Measurements from ENCODE around the gene TTC28.

- no peak for TF ChIP-seq EP300 (IDR thresholded peaks at IDR 0.05; ENCODE audit: borderline replicate concordance)
- no peak for TF ChIP-seq TAF1 (IDR thresholded peaks at IDR 0.05; ENCODE audit: low read depth)
- no peak for TF ChIP-seq MAX (IDR thresholded peaks at IDR 0.05)
- TF ChIP-seq CREB1 (IDR thresholded peaks at IDR 0.05; ENCODE audit: low read depth) = no peak
- TF ChIP-seq NFIC (IDR thresholded peaks at IDR 0.05) = no peak
- no peak for TF ChIP-seq FOXM1 (IDR thresholded peaks at IDR 0.05; ENCODE audit: borderline replicate concordance, low read depth)
- no peak for TF ChIP-seq RAD21 (IDR thresholded peaks at IDR 0.05; ENCODE audit: low read depth)
- no peak for TF ChIP-seq TCF12 (IDR thresholded peaks at IDR 0.05; ENCODE audit: low read depth)
- no peak for TF ChIP-seq YY1 (IDR thresholded peaks at IDR 0.05; ENCODE audit: low read depth)
- TF ChIP-seq EGR1 (IDR thresholded peaks at IDR 0.05) = no peak
- TF ChIP-seq REST (IDR thresholded peaks at IDR 0.05; ENCODE audit: low read depth) = no peak
- TF ChIP-seq, protein P1, sequence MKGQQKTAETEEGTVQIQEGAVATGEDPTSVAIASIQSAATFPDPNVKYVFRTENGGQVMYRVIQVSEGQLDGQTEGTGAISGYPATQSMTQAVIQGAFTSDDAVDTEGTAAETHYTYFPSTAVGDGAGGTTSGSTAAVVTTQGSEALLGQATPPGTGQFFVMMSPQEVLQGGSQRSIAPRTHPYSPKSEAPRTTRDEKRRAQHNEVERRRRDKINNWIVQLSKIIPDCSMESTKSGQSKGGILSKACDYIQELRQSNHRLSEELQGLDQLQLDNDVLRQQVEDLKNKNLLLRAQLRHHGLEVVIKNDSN (IDR thresholded peaks at IDR 0.05) = no peak
- TF ChIP-seq CEBPB (IDR thresholded peaks at IDR 0.05) = no peak
Observed at GRCh38 chr22:28714043-28714628, 34.5 kb upstream of the TTC28 start.
